ENCODE results near the gene FLACC1. TPM values are rescaled to one million over a fixed set of nuclear protein-coding genes. Genes with fewer than 3 reads are reported as not detected.
A peak's percentile ranks its signal among the peaks of the same experiment; 100 is the strongest.

The FLACC1 gene
- polyA plus RNA-seq, 1 donor (not counting 4 experiments of a cell fraction or from before 2014, with no cell fraction given) = 0.43 TPM

GRCh38 chr2:201261906-201262305 is 95.2 kb downstream of the FLACC1 start:
- H3K79me2 ChIP-seq (ENCODE audit: control insufficient read depth, insufficient read depth, low read length) = peaks cover 30% of the 10 kb centered on the region
- no peak overlapping the region for H2AFZ ChIP-seq (ENCODE audit: control insufficient read depth, low read length)
- H3K9me1 ChIP-seq (ENCODE audit: control insufficient read depth, extremely low read depth, insufficient read depth, low read length) = no peaks in the 10 kb centered on the region
- H3K4me3 ChIP-seq (ENCODE audit: control insufficient read depth in 2 of 3, extremely low read depth in 1 of 3, insufficient read depth in 2 of 3, low read depth in 1 of 3, low read length in 3 of 3) = no peak overlapping the region
- no peak for FAIRE-seq
- no peaks in the 10 kb centered on the region for H3K9me3 ChIP-seq (ENCODE audit: control insufficient read depth, low read depth, low read length)
- no peaks in the 10 kb centered on the region for H3K27me3 ChIP-seq (ENCODE audit: control insufficient read depth, extremely low read depth, insufficient read depth, low read length)
- H3K4me1 ChIP-seq (ENCODE audit: control insufficient read depth, extremely low read depth, insufficient read depth, low read length) = peaks cover 20% of the 10 kb centered on the region
- H3K27ac ChIP-seq (ENCODE audit: control insufficient read depth, insufficient read depth, low read length) = no peak overlapping the region
- H3K9ac ChIP-seq (ENCODE audit: control insufficient read depth, extremely low read depth, insufficient read depth, low read length) = no peak overlapping the region
- peaks cover 1 to 4% of the 10 kb centered on the region in 2 experiments for H3K36me3 ChIP-seq (ENCODE audit: control insufficient read depth in 2 of 2, extremely low read depth in 1 of 2, insufficient read depth in 2 of 2, low read length in 2 of 2)
- DNase-seq (ENCODE audit: low read depth, low spot score) = no peak
- H3K4me2 ChIP-seq (ENCODE audit: control insufficient read depth, extremely low read depth, insufficient read depth, low read depth, low read length) = peak overlapping the region; percentile 40
- TF ChIP-seq, protein P1, sequence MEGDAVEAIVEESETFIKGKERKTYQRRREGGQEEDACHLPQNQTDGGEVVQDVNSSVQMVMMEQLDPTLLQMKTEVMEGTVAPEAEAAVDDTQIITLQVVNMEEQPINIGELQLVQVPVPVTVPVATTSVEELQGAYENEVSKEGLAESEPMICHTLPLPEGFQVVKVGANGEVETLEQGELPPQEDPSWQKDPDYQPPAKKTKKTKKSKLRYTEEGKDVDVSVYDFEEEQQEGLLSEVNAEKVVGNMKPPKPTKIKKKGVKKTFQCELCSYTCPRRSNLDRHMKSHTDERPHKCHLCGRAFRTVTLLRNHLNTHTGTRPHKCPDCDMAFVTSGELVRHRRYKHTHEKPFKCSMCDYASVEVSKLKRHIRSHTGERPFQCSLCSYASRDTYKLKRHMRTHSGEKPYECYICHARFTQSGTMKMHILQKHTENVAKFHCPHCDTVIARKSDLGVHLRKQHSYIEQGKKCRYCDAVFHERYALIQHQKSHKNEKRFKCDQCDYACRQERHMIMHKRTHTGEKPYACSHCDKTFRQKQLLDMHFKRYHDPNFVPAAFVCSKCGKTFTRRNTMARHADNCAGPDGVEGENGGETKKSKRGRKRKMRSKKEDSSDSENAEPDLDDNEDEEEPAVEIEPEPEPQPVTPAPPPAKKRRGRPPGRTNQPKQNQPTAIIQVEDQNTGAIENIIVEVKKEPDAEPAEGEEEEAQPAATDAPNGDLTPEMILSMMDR (optimal IDR thresholded peaks at IDR 0.05 in 1 of 3, IDR thresholded peaks at IDR 0.05 in 1 of 3, conservative IDR thresholded peaks at IDR 0.05 in 1 of 3; ENCODE audit: extremely low read depth in 1 of 3, insufficient read depth in 2 of 3, low read length in 3 of 3) = no peak
- no peak for TF ChIP-seq EZH2 (IDR thresholded peaks at IDR 0.05; ENCODE audit: low read length)
- dilution Hi-C loops (cut with MboI; ENCODE audit: extremely low pct_ligation_motif_present, low sequenced_read_pairs) = no loop called here
- H4K20me1 ChIP-seq (ENCODE audit: control insufficient read depth, extremely low read depth, insufficient read depth, low read length) = no peaks in the 10 kb centered on the region

GRCh38 chr2:201261471-201261870 is 95.7 kb downstream of the FLACC1 start:
- Histone ChIP-seq H2AFZ (ENCODE audit: control insufficient read depth, low read length) (no peak overlapping the region), H3K4me1 (ENCODE audit: control insufficient read depth, extremely low read depth, insufficient read depth, low read length) (peaks cover 20% of the 10 kb centered on the region), H3K9me1 (ENCODE audit: control insufficient read depth, extremely low read depth, insufficient read depth, low read length) (no peaks in the 10 kb centered on the region), H3K4me2 (ENCODE audit: control insufficient read depth, extremely low read depth, insufficient read depth, low read depth, low read length) (peak overlapping the region; percentile 40), H4K20me1 (ENCODE audit: control insufficient read depth, extremely low read depth, insufficient read depth, low read length) (no peaks in the 10 kb centered on the region), H3K9ac (ENCODE audit: control insufficient read depth, extremely low read depth, insufficient read depth, low read length) (no peak overlapping the region), H3K27ac (ENCODE audit: control insufficient read depth, insufficient read depth, low read length) (no peak overlapping the region), H3K27me3 (ENCODE audit: control insufficient read depth, extremely low read depth, insufficient read depth, low read length) (no peaks in the 10 kb centered on the region), H3K36me3 (ENCODE audit: control insufficient read depth in 2 of 2, extremely low read depth in 1 of 2, insufficient read depth in 2 of 2, low read length in 2 of 2) (peaks cover 0 to 1% of the 10 kb centered on the region in 2 experiments), H3K4me3 (ENCODE audit: control insufficient read depth in 2 of 3, extremely low read depth in 1 of 3, insufficient read depth in 2 of 3, low read depth in 1 of 3, low read length in 3 of 3) (peak overlapping the region in 1 of 3 experiments; percentile 10), H3K79me2 (ENCODE audit: control insufficient read depth, insufficient read depth, low read length) (peaks cover 30% of the 10 kb centered on the region), H3K9me3 (ENCODE audit: control insufficient read depth, low read depth, low read length) (no peaks in the 10 kb centered on the region)
- FAIRE-seq (no peak), DNase-seq (ENCODE audit: low read depth, low spot score) (no peak)
- dilution Hi-C loops (cut with MboI; ENCODE audit: extremely low pct_ligation_motif_present, low sequenced_read_pairs) = no loop called here
- TF ChIP-seq, protein P1 (optimal IDR thresholded peaks at IDR 0.05 in 1 of 3, IDR thresholded peaks at IDR 0.05 in 1 of 3, conservative IDR thresholded peaks at IDR 0.05 in 1 of 3; ENCODE audit: extremely low read depth in 1 of 3, insufficient read depth in 2 of 3, low read length in 3 of 3) = no peak
- TF ChIP-seq EZH2 (IDR thresholded peaks at IDR 0.05; ENCODE audit: low read length) = no peak

All from keratinocyte (primary cell).